H9 (cell line): ENCODE data around the gene METRNL. TPM values are rescaled to one million over a fixed set of nuclear protein-coding genes. Genes with fewer than 3 reads are reported as not detected.

Experiments
- DNase-seq: peaks from one replicate; pipeline ENCODE4 v3.0.0-alpha.2; 2017
- H2AFZ ChIP-seq: one replicate; pipeline ENCODE4 v1.6.1; 2013; ENCODE audit warnings: mild to moderate bottlenecking, low read length, control low read depth, moderate library complexity
- H2AK5ac ChIP-seq: 2 replicates; pipeline ENCODE4 v1.6.1; 2013; ENCODE audit warnings: low read length, control low read depth, mixed read lengths; ENCODE audit not compliant: insufficient read length
- H2BK120ac ChIP-seq: one replicate; pipeline ENCODE4 v1.6.1; 2013; ENCODE audit warnings: low read depth, mild to moderate bottlenecking, low read length, control low read depth, inconsistent platforms; ENCODE audit not compliant: poor library complexity, severe bottlenecking
- H2BK12ac ChIP-seq: 2 replicates; pipeline ENCODE4 v1.6.1; 2013; ENCODE audit warnings: low read length, control low read depth, mixed read lengths, low read depth; ENCODE audit not compliant: insufficient read length
- H2BK15ac ChIP-seq: 2 replicates; pipeline ENCODE4 v1.6.1; 2013; ENCODE audit warnings: low read depth, low read length, control low read depth
- H2BK20ac ChIP-seq: one replicate; pipeline ENCODE4 v1.6.1; 2013; ENCODE audit warnings: low read depth, mild to moderate bottlenecking, low read length, control low read depth, inconsistent platforms; ENCODE audit not compliant: poor library complexity, severe bottlenecking
- H2BK5ac ChIP-seq: 2 replicates; pipeline ENCODE4 v1.6.1; 2013; ENCODE audit warnings: low read length, control low read depth, mixed read lengths; ENCODE audit not compliant: insufficient read length
- H3K14ac ChIP-seq: 2 replicates; pipeline ENCODE4 v1.6.1; 2013; ENCODE audit warnings: low read length, control low read depth; ENCODE audit not compliant: insufficient read depth
- H3K18ac ChIP-seq: 2 replicates; pipeline ENCODE4 v1.6.1; 2013; ENCODE audit warnings: low read depth, mild to moderate bottlenecking, mixed read lengths, low read length, control low read depth; ENCODE audit not compliant: insufficient read length
- H3K23ac ChIP-seq: 2 replicates; pipeline ENCODE4 v1.6.1; 2013; ENCODE audit warnings: low read length, control low read depth, mixed read lengths, low read depth; ENCODE audit not compliant: insufficient read length
- H3K23me2 ChIP-seq: 2 replicates; pipeline ENCODE4 v1.6.1; 2013; ENCODE audit warnings: low read depth, mild to moderate bottlenecking, mixed read lengths, low read length, control low read depth; ENCODE audit not compliant: insufficient read length, poor library complexity, severe bottlenecking
- H3K27ac ChIP-seq: 2 replicates; pipeline ENCODE4 v1.5.1; 2013; ENCODE audit warnings: low read length, control low read depth, mixed read lengths, low read depth; ENCODE audit not compliant: insufficient read length
- H3K27me3 ChIP-seq: 2 replicates; pipeline ENCODE4 v1.6.1; 2013; ENCODE audit warnings: low read length, control low read depth, inconsistent platforms; ENCODE audit not compliant: insufficient read depth
- H3K4ac ChIP-seq: 2 replicates; pipeline ENCODE4 v1.6.1; 2013; ENCODE audit warnings: low read depth, mild to moderate bottlenecking, control low read depth, inconsistent platforms, low read length, moderate library complexity
- H3K4me1 ChIP-seq: 2 replicates; pipeline ENCODE4 v1.6.1; 2013; ENCODE audit warnings: low read length, control low read depth, inconsistent platforms; ENCODE audit not compliant: insufficient read depth
- H3K4me2 ChIP-seq: 2 replicates; pipeline ENCODE4 v1.6.1; 2013; ENCODE audit warnings: low read length, control low read depth, mixed read lengths; ENCODE audit not compliant: insufficient read length, insufficient read depth
- H3K56ac ChIP-seq: 2 replicates; pipeline ENCODE4 v1.6.1; 2013; ENCODE audit warnings: low read depth, mild to moderate bottlenecking, mixed read lengths, low read length, control low read depth; ENCODE audit not compliant: insufficient read length
- H3K79me1 ChIP-seq: 2 replicates; pipeline ENCODE4 v1.6.1; 2013; ENCODE audit warnings: low read depth, mild to moderate bottlenecking, moderate library complexity, low read length, control low read depth, inconsistent platforms; ENCODE audit not compliant: insufficient read depth, poor library complexity, severe bottlenecking
- H3K79me2 ChIP-seq: 2 replicates; pipeline ENCODE4 v1.6.1; 2013; ENCODE audit warnings: low read length, control low read depth, inconsistent platforms; ENCODE audit not compliant: insufficient read depth
- H3K9ac ChIP-seq: 2 replicates; pipeline ENCODE4 v1.6.1; 2013; ENCODE audit warnings: low read length, control low read depth, mixed read lengths; ENCODE audit not compliant: insufficient read length; ENCODE audit errors: extremely low read depth
- H3K9me3 ChIP-seq: one replicate; pipeline ENCODE4 v1.6.1; 2013; ENCODE audit warnings: low read depth, low read length, inconsistent platforms; ENCODE audit not compliant: control insufficient read depth
- H3T11ph ChIP-seq: one replicate; pipeline ENCODE4 v1.6.1; 2013; ENCODE audit warnings: mild to moderate bottlenecking, low read length, control low read depth, inconsistent platforms
- H4K20me1 ChIP-seq: one replicate; pipeline ENCODE4 v1.6.1; 2013; ENCODE audit not compliant: control insufficient read depth, insufficient read length, insufficient read depth
- H4K5ac ChIP-seq: 2 replicates; pipeline ENCODE4 v1.6.1; 2013; ENCODE audit warnings: low read depth, mild to moderate bottlenecking, mixed read lengths, low read length, control low read depth; ENCODE audit not compliant: insufficient read length
- H4K8ac ChIP-seq: replicated peaks from 2 replicates; pipeline ENCODE4 v1.6.1; 2013; ENCODE audit warnings: low read length, control low read depth, mixed read lengths, low read depth; ENCODE audit not compliant: insufficient read length
- H4K91ac ChIP-seq: 2 replicates; pipeline ENCODE4 v1.6.1; 2013; ENCODE audit warnings: low read depth, mild to moderate bottlenecking, moderate library complexity, mixed read lengths, low read length, control low read depth; ENCODE audit not compliant: insufficient read length
- H3K27ac Mint-ChIP-seq, 3 experiments: 2 replicates in 2 of 3; 3 replicates in 1 of 3; pipeline ENCODE4 v1.8.0; 2020 to 2021; ENCODE audit warnings: mixed read lengths in 3 of 3, mild to moderate bottlenecking in 1 of 3, moderate library complexity in 1 of 3
- H3K27me3 Mint-ChIP-seq: 2 replicates; pipeline ENCODE4 v1.8.0; 2021; ENCODE audit warnings: low read depth, mild to moderate bottlenecking, moderate library complexity, mixed read lengths
- H3K36me3 Mint-ChIP-seq, 3 experiments: 2 replicates in 2 of 3; 3 replicates in 1 of 3; pipeline ENCODE4 v1.8.0; 2020 to 2021; ENCODE audit warnings: low read depth in 3 of 3, mixed read lengths in 3 of 3; ENCODE audit not compliant: insufficient read depth in 1 of 3
- H3K4me1 Mint-ChIP-seq, 2 experiments: 2 replicates each; pipeline ENCODE4 v1.8.0; 2020; ENCODE audit warnings: mixed read lengths in 2 of 2
- H3K4me3 Mint-ChIP-seq, 2 experiments: 2 replicates in 1 of 2; 3 replicates in 1 of 2; pipeline ENCODE4 v1.8.0; 2020 to 2021; ENCODE audit warnings: mild to moderate bottlenecking in 2 of 2, mixed read lengths in 2 of 2, moderate library complexity in 1 of 2
- H3K9me3 Mint-ChIP-seq, 2 experiments: 2 replicates in 1 of 2; 3 replicates in 1 of 2; pipeline ENCODE4 v1.8.0; 2020; ENCODE audit warnings: mild to moderate bottlenecking in 2 of 2, mixed read lengths in 2 of 2, moderate library complexity in 1 of 2
- CTCF ChIP-seq: fragments of 200-600 bp; sonication (generic); conservative IDR thresholded peaks from 3 replicates; pipeline ENCODE4 v1.8.0; 2021; ENCODE audit warnings: antibody characterized with exemption, mild to moderate bottlenecking
- WGBS: extraction: QIAGEN DNeasy Blood & Tissue Kit; methylation state at CpG from one replicate; pipeline ENCODE4 v1.1.7; 2013; ENCODE audit warnings: missing lambda C conversion rate, low lambda C conversion rate, mixed read lengths; ENCODE audit not compliant: insufficient read length; ENCODE audit errors: extremely low coverage; 5-methylcytosine and 5-hydroxymethylcytosine counted together
- total RNA-seq: library from RNA; stranded (reverse); gene quantifications from 2 replicates; pipeline ENCODE4 v1.2.1, GENCODE V29; 2021

The METRNL gene
- total RNA-seq, 1 experiment from 2014 or later, result 21.4 TPM

DNA sequence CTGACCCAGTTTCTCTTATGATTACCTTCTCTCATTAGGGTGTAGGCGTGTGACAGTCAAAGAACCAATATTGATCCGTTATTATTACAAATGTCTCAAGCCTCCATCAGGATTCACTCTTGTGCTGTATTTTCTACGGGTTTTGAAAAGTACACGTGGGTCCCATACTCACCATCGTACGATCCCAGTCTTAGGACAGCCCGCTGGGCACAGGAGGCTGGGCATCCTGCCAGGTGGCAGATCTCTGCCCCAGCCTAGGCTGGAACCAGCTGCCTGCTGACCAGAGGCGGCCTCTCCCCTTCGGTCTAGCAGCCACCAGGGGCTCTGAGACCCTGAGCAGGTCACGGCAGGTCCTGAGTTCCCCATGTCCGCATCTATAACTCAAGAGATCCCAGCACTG lies 2.0 kb upstream of the METRNL start:
- peaks cover 3 to 11% of the 10 kb centered on the region in 2 experiments for H3K4me1 Mint-ChIP-seq

More for the DNA sequence above, 2.0 kb upstream of the METRNL start:
- no peak overlapping the region for H3K4me2 ChIP-seq
- DNase-seq, result no peak
- H3K23me2 ChIP-seq, result peaks cover 6% of the 10 kb centered on the region
- no peak overlapping the region for H3K4ac ChIP-seq
- H3K14ac ChIP-seq, result no peak overlapping the region
- no peak overlapping the region for H2BK5ac ChIP-seq
- H3K23ac ChIP-seq, result no peak overlapping the region
- no peaks in the 10 kb centered on the region for H4K20me1 ChIP-seq
- no peak overlapping the region for H3K56ac ChIP-seq
- H2BK120ac ChIP-seq, result no peak overlapping the region
- H2BK12ac ChIP-seq, result no peak overlapping the region
- no peak overlapping the region for H2AK5ac ChIP-seq
- 0 out of 5 replicates have a peak overlapping the region, but pooled peaks of 1 of the 2 experiments have one; percentile 12 for H3K4me3 Mint-ChIP-seq
- peaks cover 45% of the 10 kb centered on the region for H3K27me3 Mint-ChIP-seq
- no peak overlapping the region for H2BK20ac ChIP-seq
- H3K27ac Mint-ChIP-seq, result no peak overlapping the region
- H4K5ac ChIP-seq, result no peak overlapping the region
- no peak overlapping the region for H2BK15ac ChIP-seq
- H3K9ac ChIP-seq, result no peak overlapping the region
- no peak overlapping the region for H3K18ac ChIP-seq
- WGBS, result no CpG with 5 or more reads among the region's 11 CpGs
- H3K9me3 Mint-ChIP-seq, result no peaks in the 10 kb centered on the region; a peak in 1 of 5 replicates
- peaks cover 13% of the 10 kb centered on the region; the same call in 1 of the 2 replicates for H3K27me3 ChIP-seq
- H4K8ac ChIP-seq, result no peak overlapping the region
- H3K36me3 Mint-ChIP-seq, result peaks cover 3 to 8% (median 3%) of the 10 kb centered on the region in 3 experiments; a peak in 3 of 7 replicates
- H3K79me1 ChIP-seq, result no peaks in the 10 kb centered on the region
- H3K79me2 ChIP-seq, result no peaks in the 10 kb centered on the region
- peaks cover under 1% of the 10 kb centered on the region; the same call in 1 of the 2 replicates for H3K4me1 ChIP-seq
- TF ChIP-seq CTCF, result no peak
- H3K9me3 ChIP-seq, result no peaks in the 10 kb centered on the region
- no peak overlapping the region for H4K91ac ChIP-seq
- H3K27ac ChIP-seq, result no peak overlapping the region
- no peak overlapping the region for H3T11ph ChIP-seq
- H2AFZ ChIP-seq, result no peak overlapping the region
